ENCODE measurements around the gene FAAP100. TPM values are rescaled to one million over a fixed set of nuclear protein-coding genes. Genes with fewer than 3 reads are reported as not detected.
A peak's percentile ranks its signal among the peaks of the same experiment; 100 is the strongest.

Gene FAAP100
- total RNA-seq, 1 experiment from 2014 or later, result 39.4 TPM

DNA sequence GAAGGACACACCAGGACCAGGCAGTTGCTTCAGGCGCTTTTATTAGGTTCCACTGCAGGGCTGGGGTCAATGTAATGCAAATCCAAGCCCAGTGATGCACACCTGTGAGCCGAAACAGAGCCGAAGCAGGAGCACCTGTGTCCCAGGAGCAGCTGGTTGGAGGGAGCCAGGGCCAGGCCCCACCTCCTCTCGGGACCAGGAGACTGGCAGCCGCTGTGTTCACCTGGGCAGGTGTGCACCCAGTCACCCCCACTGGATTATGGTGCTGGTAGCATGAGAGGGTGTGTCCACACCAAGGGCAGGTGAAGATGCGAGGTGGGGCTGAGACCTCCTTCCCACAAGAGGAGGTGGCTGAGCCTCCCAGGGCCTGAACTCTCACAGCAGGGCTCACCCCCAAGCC, 4.7 kb upstream of the FAAP100 start:
- H3K4me3 Mint-ChIP-seq (ENCODE audit: low read depth, unreplicated experiment), result no peak overlapping the region
- H3K4me1 Mint-ChIP-seq (ENCODE audit: low read depth, unreplicated experiment), result peaks cover 24% of the 10 kb centered on the region
- intact Hi-C loops (cut with micrococcal nuclease; ENCODE audit: unreplicated experiment), result no loop called here
- no peaks in the 10 kb centered on the region for H3K27me3 Mint-ChIP-seq (ENCODE audit: unreplicated experiment)
- DNase-seq, result no peak
- no peak overlapping the region for H3K27ac Mint-ChIP-seq (ENCODE audit: unreplicated experiment)
- TF ChIP-seq, protein P1, sequence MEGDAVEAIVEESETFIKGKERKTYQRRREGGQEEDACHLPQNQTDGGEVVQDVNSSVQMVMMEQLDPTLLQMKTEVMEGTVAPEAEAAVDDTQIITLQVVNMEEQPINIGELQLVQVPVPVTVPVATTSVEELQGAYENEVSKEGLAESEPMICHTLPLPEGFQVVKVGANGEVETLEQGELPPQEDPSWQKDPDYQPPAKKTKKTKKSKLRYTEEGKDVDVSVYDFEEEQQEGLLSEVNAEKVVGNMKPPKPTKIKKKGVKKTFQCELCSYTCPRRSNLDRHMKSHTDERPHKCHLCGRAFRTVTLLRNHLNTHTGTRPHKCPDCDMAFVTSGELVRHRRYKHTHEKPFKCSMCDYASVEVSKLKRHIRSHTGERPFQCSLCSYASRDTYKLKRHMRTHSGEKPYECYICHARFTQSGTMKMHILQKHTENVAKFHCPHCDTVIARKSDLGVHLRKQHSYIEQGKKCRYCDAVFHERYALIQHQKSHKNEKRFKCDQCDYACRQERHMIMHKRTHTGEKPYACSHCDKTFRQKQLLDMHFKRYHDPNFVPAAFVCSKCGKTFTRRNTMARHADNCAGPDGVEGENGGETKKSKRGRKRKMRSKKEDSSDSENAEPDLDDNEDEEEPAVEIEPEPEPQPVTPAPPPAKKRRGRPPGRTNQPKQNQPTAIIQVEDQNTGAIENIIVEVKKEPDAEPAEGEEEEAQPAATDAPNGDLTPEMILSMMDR (IDR thresholded peaks at IDR 0.05; ENCODE audit: unreplicated experiment), result no peak
- peaks cover 91% of the 10 kb centered on the region for H3K36me3 Mint-ChIP-seq (ENCODE audit: insufficient read depth, unreplicated experiment)
- BruUV-seq (replicated peaks), result TSS peak; percentile 12
- no peaks in the 10 kb centered on the region for H3K9me3 Mint-ChIP-seq (ENCODE audit: low read depth, unreplicated experiment)
- CTCF ChIA-PET, result no interaction called here

DNA sequence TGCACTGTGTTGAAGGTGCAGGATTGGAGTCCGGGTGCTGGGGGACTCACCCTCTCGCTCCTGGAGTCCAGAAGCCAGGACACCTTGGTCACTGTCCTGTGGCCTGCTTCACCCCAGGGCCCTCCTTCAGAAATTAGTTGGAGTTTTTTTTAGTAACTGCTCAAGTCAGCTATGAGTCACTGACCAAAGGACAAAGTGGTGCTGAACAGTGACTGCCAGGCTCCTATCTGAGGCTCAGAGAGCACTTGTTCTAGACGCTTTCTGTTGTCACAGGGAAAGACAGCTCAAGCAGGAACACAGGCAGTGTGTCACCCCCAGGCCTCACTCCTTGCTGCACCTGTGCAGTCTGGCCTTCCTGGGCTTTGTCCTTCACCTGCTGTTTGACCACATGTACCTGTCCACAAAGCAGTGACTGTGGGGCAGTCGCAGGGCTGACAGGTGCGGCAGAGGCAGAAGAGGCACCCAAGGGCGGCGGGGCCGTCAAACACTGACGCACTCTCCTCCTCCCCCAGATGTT, 4.1 kb upstream of the FAAP100 start:
- CTCF ChIA-PET, result no interaction called here
- peak; percentile 19 for DNase-seq
- TF ChIP-seq, protein P1 (IDR thresholded peaks at IDR 0.05; ENCODE audit: unreplicated experiment), result no peak
- Mint-ChIP-seq H3K27me3 (ENCODE audit: unreplicated experiment) (no peaks in the 10 kb centered on the region), H3K27ac (ENCODE audit: unreplicated experiment) (no peak overlapping the region), H3K4me1 (ENCODE audit: low read depth, unreplicated experiment) (peaks cover 24% of the 10 kb centered on the region), H3K9me3 (ENCODE audit: low read depth, unreplicated experiment) (no peaks in the 10 kb centered on the region), H3K4me3 (ENCODE audit: low read depth, unreplicated experiment) (no peak overlapping the region), H3K36me3 (ENCODE audit: insufficient read depth, unreplicated experiment) (peaks cover 91% of the 10 kb centered on the region)
- no TSS peak for BruUV-seq (replicated peaks)
- intact Hi-C loops (cut with micrococcal nuclease; ENCODE audit: unreplicated experiment), result no loop called here

DNA sequence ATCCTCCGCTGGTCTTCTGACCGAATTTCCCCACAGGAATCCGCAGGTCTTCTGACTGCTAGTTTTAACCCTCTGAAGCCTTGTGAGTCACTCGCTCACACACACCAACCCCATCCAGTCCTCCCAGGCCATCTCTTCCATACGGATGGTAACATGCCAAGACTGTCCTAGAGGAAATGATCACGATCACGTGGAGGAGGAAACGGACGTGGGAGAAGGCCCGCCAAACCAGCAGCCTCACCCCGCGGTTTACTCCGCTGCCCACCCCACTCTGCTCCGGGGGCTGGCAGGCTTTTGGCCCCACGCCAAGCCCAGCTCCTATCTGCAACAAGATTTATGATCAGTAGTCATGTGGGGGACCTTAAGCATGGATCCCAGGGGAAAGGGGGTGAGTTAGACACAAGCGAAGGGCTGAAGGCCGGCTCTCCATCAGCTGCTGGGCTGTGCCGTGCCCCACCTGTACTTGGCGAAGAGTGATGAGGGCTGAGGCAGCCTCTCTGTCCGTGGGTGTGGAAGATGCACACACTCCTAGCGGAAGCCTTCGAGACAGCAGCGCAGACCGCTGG, 1.5 kb upstream of the FAAP100 start:
- Mint-ChIP-seq H3K36me3 (ENCODE audit: insufficient read depth, unreplicated experiment) (peaks cover 96% of the 10 kb centered on the region), H3K9me3 (ENCODE audit: low read depth, unreplicated experiment) (no peaks in the 10 kb centered on the region), H3K4me3 (ENCODE audit: low read depth, unreplicated experiment) (peak overlapping the region; percentile 92), H3K4me1 (ENCODE audit: low read depth, unreplicated experiment) (peaks cover 24% of the 10 kb centered on the region), H3K27me3 (ENCODE audit: unreplicated experiment) (no peaks in the 10 kb centered on the region), H3K27ac (ENCODE audit: unreplicated experiment) (peak overlapping the region; percentile 82)
- CTCF ChIA-PET, result no interaction called here
- intact Hi-C loops (cut with micrococcal nuclease; ENCODE audit: unreplicated experiment), result loop anchor here (2.0 kb wide), 1 partner anchor 47 kb away; no protein-coding TSS in a partner anchor
- DNase-seq, result peak; percentile 33
- BruUV-seq (replicated peaks), result TSS peak; percentile 50
- TF ChIP-seq, protein P1 (IDR thresholded peaks at IDR 0.05; ENCODE audit: unreplicated experiment), result no peak

DNA sequence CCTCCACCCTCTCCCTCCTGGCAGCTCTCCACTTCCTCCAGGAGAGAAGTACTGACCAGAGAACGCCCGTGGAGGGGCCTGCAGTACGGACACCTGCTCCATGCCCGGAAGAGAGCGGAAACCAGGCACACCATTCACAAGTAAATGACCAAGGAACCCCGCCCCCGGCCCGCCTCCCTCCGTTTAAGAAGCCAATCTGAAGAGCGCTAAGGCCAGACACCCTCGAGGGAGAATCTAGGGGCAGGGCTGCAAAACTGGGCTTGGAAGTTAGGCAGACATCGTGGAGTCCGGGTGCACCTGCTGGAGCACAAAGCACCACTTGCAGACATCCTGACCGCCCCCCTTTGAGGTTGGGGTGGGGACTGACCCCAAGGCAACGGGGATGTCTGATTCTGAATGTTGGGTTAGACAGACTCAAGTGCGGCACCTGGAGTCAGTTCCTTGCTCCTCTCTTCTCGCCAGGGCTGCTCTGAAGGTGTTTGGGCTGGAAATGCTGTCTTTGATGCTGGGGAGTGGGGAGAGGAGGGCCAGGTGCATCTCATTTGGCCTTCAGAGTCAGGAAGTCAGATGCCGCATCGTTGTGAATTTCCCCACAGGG, 964 bp upstream of the FAAP100 start:
- CTCF ChIA-PET, result interaction anchor here (0.9 to 1.8 kb wide), 5 partner anchors 10 to 35 kb away, joined by 3 to 10 read pairs (median 3); no protein-coding TSS in a partner anchor
- peak; percentile 67 for DNase-seq
- TF ChIP-seq, protein P1 (IDR thresholded peaks at IDR 0.05; ENCODE audit: unreplicated experiment), result no peak
- peaks cover 94% of the 10 kb centered on the region for H3K36me3 Mint-ChIP-seq (ENCODE audit: insufficient read depth, unreplicated experiment)
- H3K9me3 Mint-ChIP-seq (ENCODE audit: low read depth, unreplicated experiment), result no peaks in the 10 kb centered on the region
- intact Hi-C loops (cut with micrococcal nuclease; ENCODE audit: unreplicated experiment), result loop anchor here (2.0 kb wide), 1 partner anchor 48 kb away; no protein-coding TSS in a partner anchor
- peaks cover 24% of the 10 kb centered on the region for H3K4me1 Mint-ChIP-seq (ENCODE audit: low read depth, unreplicated experiment)
- H3K27me3 Mint-ChIP-seq (ENCODE audit: unreplicated experiment), result no peaks in the 10 kb centered on the region
- peak overlapping the region; percentile 82 for H3K27ac Mint-ChIP-seq (ENCODE audit: unreplicated experiment)
- no TSS peak for BruUV-seq (replicated peaks)
- peak overlapping the region; percentile 92 for H3K4me3 Mint-ChIP-seq (ENCODE audit: low read depth, unreplicated experiment)
